Amniotic epithelial cell (primary cell): ENCODE data around the gene PDP2.

Experiments
- DNase-seq: peaks from one replicate; pipeline ENCODE4 v3.0.0-alpha.2; 2010; ENCODE audit warnings: low read depth

Gene PDP2

GRCh38 chr16:66880288-66881013, at the start of gene PDP2:
TSS of gene PDP2 (plus strand) at chr16:66880515. CDS start at chr16:66884285, 3,770 bp downstream.
- peak; percentile 85 for DNase-seq

GRCh38 chr16:66832190-66832589, 48.1 kb upstream of the PDP2 start:
- no peak for DNase-seq

- peak; percentile 39 for DNase-seq
These were observed 47.5 kb upstream of the PDP2 start for GRCh38 chr16:66832661-66833305.

GRCh38 chr16:66834746-66835145, 45.6 kb upstream of the PDP2 start:
- DNase-seq = no peak

GRCh38 chr16:66840883-66841282, 39.4 kb upstream of the PDP2 start:
- DNase-seq = no peak

GRCh38 chr16:66841366-66841765, 38.9 kb upstream of the PDP2 start:
- DNase-seq = no peak

GRCh38 chr16:66842765-66843164, 37.5 kb upstream of the PDP2 start:
- DNase-seq = no peak

GRCh38 chr16:66843191-66843590, 37.1 kb upstream of the PDP2 start:
- DNase-seq = no peak

GRCh38 chr16:66844009-66844341, 36.3 kb upstream of the PDP2 start:
- no peak for DNase-seq

- DNase-seq = no peak
These were observed 35.8 kb upstream of the PDP2 start, which contains the start of gene CA7 for GRCh38 chr16:66844342-66845079. TSS of gene CA7 (plus strand) at chr16:66844414. CDS start at chr16:66844488, 74 bp downstream.

GRCh38 chr16:66845080-66845410, 35.3 kb upstream of the PDP2 start:
- DNase-seq = no peak

GRCh38 chr16:66845791-66846221, 34.5 kb upstream of the PDP2 start:
- no peak for DNase-seq

- DNase-seq = no peak
These were observed 34.0 kb upstream of the PDP2 start for GRCh38 chr16:66846266-66846665.

GRCh38 chr16:66846831-66847230, 33.5 kb upstream of the PDP2 start:
- DNase-seq = no peak

- no peak for DNase-seq
These were observed 32.7 kb upstream of the PDP2 start for GRCh38 chr16:66847533-66848067.

GRCh38 chr16:66848172-66848571, 32.1 kb upstream of the PDP2 start:
- DNase-seq = no peak

- DNase-seq = no peak
These were observed 31.3 kb upstream of the PDP2 start for GRCh38 chr16:66849021-66849420.

GRCh38 chr16:66849549-66849948, 30.8 kb upstream of the PDP2 start:
- DNase-seq = no peak

- no peak for DNase-seq
These were observed 30.1 kb upstream of the PDP2 start for GRCh38 chr16:66850115-66850815.

- DNase-seq = no peak
These were observed 28.9 kb upstream of the PDP2 start for GRCh38 chr16:66851166-66851964.
